ENCODE data around the gene ANKRD36B. TPM values are rescaled to one million over a fixed set of nuclear protein-coding genes. Genes with fewer than 3 reads are reported as not detected.
"Not testable (repeated sequence)": the region's sequence is repeated elsewhere in the genome, so short reads cannot be mapped to it uniquely, and the experiment has no call there.

Gene ANKRD36B
- total and polyA plus RNA-seq, 2 donors (not counting 1 experiment from before 2014, with no cell fraction given) = 7.8 to 81.3 TPM

DNA sequence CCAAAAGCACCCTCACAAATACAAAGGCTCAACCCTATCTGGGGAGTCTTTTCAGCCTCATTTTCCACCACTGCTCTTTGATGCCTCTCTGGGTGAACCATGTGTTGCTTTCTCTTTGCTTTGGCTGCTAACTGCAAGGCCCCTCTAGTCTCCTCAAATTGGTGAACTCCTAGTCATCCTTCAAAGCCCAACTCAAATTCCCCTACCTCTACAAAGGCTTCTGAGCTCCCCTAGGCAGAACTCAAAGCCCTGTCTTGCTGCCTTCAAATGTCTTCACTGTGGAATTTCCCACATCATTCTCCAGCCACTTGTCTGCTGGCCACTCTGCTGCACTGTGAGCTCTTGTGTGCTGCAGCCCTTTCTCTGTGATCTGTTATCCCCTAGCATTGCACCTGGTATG is 33.3 kb upstream of the ANKRD36B start:
- H3K4me3 Mint-ChIP-seq; H3K4me3 ChIP-seq (ENCODE audit: control extremely low read depth in 1 of 5, extremely low read depth in 1 of 5, insufficient read depth in 1 of 5, low read depth in 2 of 5, low read length in 4 of 5); DNase-seq; H3K4me2 ChIP-seq (replicated peaks; ENCODE audit: low read depth, low read length, poor library complexity, severe bottlenecking); CTCF ChIA-PET; H2AFZ ChIP-seq (ENCODE audit: insufficient read depth, low read depth, low read length, poor library complexity, severe bottlenecking); H3K4me1 Mint-ChIP-seq; H4K20me1 ChIP-seq (ENCODE audit: control insufficient read depth, insufficient read depth, low read length, poor library complexity, severe bottlenecking); POLR2A ChIA-PET; H3K9me3 ChIP-seq (ENCODE audit: control extremely low read depth in 1 of 3, control insufficient read depth in 2 of 3, insufficient read depth in 1 of 3, low read length in 2 of 3); H3K9me3 Mint-ChIP-seq (ENCODE audit: insufficient read depth); H3K27ac Mint-ChIP-seq; H3K79me2 ChIP-seq (ENCODE audit: control insufficient read depth, insufficient read depth, low read length); H3K9ac ChIP-seq (ENCODE audit: low read length); intact Hi-C loops (cut with micrococcal nuclease); H3K36me3 ChIP-seq (replicated peaks in 1 of 2; ENCODE audit: control extremely low read depth in 1 of 2, control insufficient read depth in 1 of 2, extremely low read depth in 1 of 2, insufficient read depth in 2 of 2, low read length in 1 of 2); H3K4me1 ChIP-seq (ENCODE audit: control insufficient read depth in 2 of 2, insufficient read depth in 2 of 2, low read length in 2 of 2); ATAC-seq (ENCODE audit: low read depth); H3K27me3 ChIP-seq (replicated peaks in 1 of 4; ENCODE audit: control extremely low read depth in 1 of 4, control insufficient read depth in 3 of 4, insufficient read depth in 4 of 4, low read length in 3 of 4); H3K27ac ChIP-seq (ENCODE audit: low read length in 2 of 2): not testable (repeated sequence)
- peaks cover 11% of the 10 kb centered on the region for H3K27me3 Mint-ChIP-seq

DNA sequence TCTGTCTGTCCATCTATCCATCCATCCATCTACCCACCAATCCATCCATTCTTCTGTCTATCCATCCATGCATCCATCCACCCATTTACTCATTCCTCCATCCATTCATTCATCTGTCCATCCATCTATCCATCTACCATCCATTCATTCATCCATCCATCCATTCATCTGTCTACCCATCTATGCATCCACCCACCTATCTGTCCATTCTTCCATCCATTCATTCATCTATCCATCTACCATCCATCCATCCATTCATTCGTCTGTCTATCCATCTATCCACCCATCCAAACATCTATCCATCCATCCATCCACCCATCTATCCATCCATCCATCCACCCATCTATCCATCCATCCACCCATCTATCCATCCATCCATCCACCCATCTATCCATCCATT is 30.8 kb upstream of the ANKRD36B start:
- CTCF ChIA-PET; H2AFZ ChIP-seq (ENCODE audit: insufficient read depth, low read depth, low read length, poor library complexity, severe bottlenecking); H3K4me3 Mint-ChIP-seq; H3K79me2 ChIP-seq (ENCODE audit: control insufficient read depth, insufficient read depth, low read length); H3K4me3 ChIP-seq (ENCODE audit: control extremely low read depth in 1 of 5, extremely low read depth in 1 of 5, insufficient read depth in 1 of 5, low read depth in 2 of 5, low read length in 4 of 5); H3K4me2 ChIP-seq (replicated peaks; ENCODE audit: low read depth, low read length, poor library complexity, severe bottlenecking); H4K20me1 ChIP-seq (ENCODE audit: control insufficient read depth, insufficient read depth, low read length, poor library complexity, severe bottlenecking); H3K27me3 ChIP-seq (replicated peaks in 1 of 4; ENCODE audit: control extremely low read depth in 1 of 4, control insufficient read depth in 3 of 4, insufficient read depth in 4 of 4, low read length in 3 of 4); H3K4me1 ChIP-seq (ENCODE audit: control insufficient read depth in 2 of 2, insufficient read depth in 2 of 2, low read length in 2 of 2); H3K36me3 ChIP-seq (replicated peaks in 1 of 2; ENCODE audit: control extremely low read depth in 1 of 2, control insufficient read depth in 1 of 2, extremely low read depth in 1 of 2, insufficient read depth in 2 of 2, low read length in 1 of 2); DNase-seq; H3K9ac ChIP-seq (ENCODE audit: low read length); H3K9me3 Mint-ChIP-seq (ENCODE audit: insufficient read depth); H3K27ac ChIP-seq (ENCODE audit: low read length in 2 of 2); H3K27ac Mint-ChIP-seq; intact Hi-C loops (cut with micrococcal nuclease); H3K27me3 Mint-ChIP-seq; H3K4me1 Mint-ChIP-seq; H3K9me3 ChIP-seq (ENCODE audit: control extremely low read depth in 1 of 3, control insufficient read depth in 2 of 3, insufficient read depth in 1 of 3, low read length in 2 of 3); ATAC-seq (ENCODE audit: low read depth); POLR2A ChIA-PET: not testable (repeated sequence)
- WGBS (ENCODE audit: insufficient coverage) = 58% methylated on average over 1 of the region's 1 CpG

DNA sequence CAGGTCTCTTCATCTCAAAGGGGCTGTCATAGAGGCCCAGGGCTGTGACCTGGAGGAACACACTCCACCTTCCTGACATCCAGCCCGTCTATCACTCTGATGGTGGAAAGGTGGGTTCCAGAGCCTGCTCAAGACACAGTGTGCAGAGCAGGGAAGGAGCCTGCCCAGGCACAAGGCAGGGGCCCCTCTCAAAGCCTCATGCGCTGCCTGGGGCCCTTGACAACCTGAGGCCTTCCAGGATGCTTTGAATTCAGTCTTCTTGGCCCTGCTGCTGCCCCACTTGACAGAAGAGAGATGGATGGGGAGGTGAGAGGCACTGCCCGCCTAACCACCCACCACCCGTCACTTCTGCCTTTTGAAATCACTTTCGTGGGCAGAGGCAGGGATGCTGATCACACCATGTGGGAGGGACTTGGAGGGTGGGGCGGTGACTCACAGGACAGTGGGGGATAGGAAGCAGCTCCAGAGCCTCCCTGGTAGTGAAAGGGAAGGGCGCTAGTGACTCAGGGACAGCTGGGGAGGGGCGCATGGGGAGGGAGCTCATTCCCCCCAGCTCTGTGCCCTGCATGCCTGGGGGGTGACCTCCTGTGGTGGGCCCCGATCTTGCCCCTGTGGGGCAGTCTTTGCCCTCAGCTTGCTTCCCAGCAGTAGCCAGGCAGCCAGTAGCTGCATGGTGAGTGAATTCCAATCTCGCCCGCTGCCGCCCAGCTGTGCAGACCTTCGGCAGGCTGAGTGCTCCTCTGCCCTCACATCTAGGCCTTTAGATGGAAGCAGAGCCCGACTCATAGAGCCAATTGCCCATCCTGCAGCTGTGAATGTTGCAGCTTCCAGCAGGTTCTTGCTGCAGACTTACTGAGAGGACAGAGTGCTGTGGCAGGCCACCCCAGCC is 29.5 kb upstream of the ANKRD36B start:
- POLR2A ChIA-PET; intact Hi-C loops (cut with micrococcal nuclease): not testable (repeated sequence)
- WGBS (ENCODE audit: insufficient coverage) = 94% methylated on average over 5 of the region's 14 CpGs

More for the DNA sequence above, 29.5 kb upstream of the ANKRD36B start:
- H3K79me2 ChIP-seq (ENCODE audit: control insufficient read depth, insufficient read depth, low read length); H3K4me1 Mint-ChIP-seq; H3K4me3 ChIP-seq (ENCODE audit: control extremely low read depth in 1 of 5, extremely low read depth in 1 of 5, insufficient read depth in 1 of 5, low read depth in 2 of 5, low read length in 4 of 5); H3K4me3 Mint-ChIP-seq; CTCF ChIA-PET; H3K27ac Mint-ChIP-seq; H3K4me2 ChIP-seq (replicated peaks; ENCODE audit: low read depth, low read length, poor library complexity, severe bottlenecking); H4K20me1 ChIP-seq (ENCODE audit: control insufficient read depth, insufficient read depth, low read length, poor library complexity, severe bottlenecking); H3K9me3 Mint-ChIP-seq (ENCODE audit: insufficient read depth); H3K9ac ChIP-seq (ENCODE audit: low read length); H3K9me3 ChIP-seq (ENCODE audit: control extremely low read depth in 1 of 3, control insufficient read depth in 2 of 3, insufficient read depth in 1 of 3, low read length in 2 of 3); H3K27me3 Mint-ChIP-seq; H3K36me3 ChIP-seq (replicated peaks in 1 of 2; ENCODE audit: control extremely low read depth in 1 of 2, control insufficient read depth in 1 of 2, extremely low read depth in 1 of 2, insufficient read depth in 2 of 2, low read length in 1 of 2); H2AFZ ChIP-seq (ENCODE audit: insufficient read depth, low read depth, low read length, poor library complexity, severe bottlenecking); DNase-seq; H3K27me3 ChIP-seq (replicated peaks in 1 of 4; ENCODE audit: control extremely low read depth in 1 of 4, control insufficient read depth in 3 of 4, insufficient read depth in 4 of 4, low read length in 3 of 4); ATAC-seq (ENCODE audit: low read depth); H3K4me1 ChIP-seq (ENCODE audit: control insufficient read depth in 2 of 2, insufficient read depth in 2 of 2, low read length in 2 of 2); H3K27ac ChIP-seq (ENCODE audit: low read length in 2 of 2): not testable (repeated sequence)
